IPS-18c (cell line): Measurements from ENCODE around the gene CYP8B1.

ENCODE experiments used
- H3K4me3 ChIP-seq: 2 replicates; pipeline ENCODE4 v1.7.0; 2013; ENCODE audit warnings: low read depth, mild to moderate bottlenecking, low read length, moderate library complexity; ENCODE audit not compliant: insufficient read depth
- H3K9me3 ChIP-seq: one replicate; pipeline ENCODE4 v1.6.1; 2013; ENCODE audit warnings: mild to moderate bottlenecking, low read length, moderate library complexity; ENCODE audit not compliant: control insufficient read depth, insufficient read depth

CYP8B1 gene

DNA sequence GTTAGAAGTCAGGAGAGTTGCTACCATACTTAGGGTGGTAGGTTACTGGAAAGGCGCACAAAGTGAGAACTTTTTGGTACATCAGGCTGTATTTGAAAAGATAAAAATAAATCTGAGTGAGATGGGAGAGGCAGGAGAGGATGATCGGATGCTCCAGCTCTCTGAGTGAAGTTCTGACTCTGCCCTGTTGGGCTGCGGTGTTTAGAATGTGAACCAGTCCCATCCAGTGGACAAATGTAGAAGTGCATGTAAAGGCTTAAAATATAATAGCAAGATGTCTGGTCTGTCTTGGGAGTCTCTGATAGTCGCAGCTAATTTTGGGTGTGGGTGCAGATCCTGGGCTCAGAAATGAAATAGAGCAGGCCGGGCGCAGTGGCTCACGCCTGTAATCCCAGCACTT lies 36.1 kb downstream of the CYP8B1 start:
- H3K9me3 ChIP-seq, result no peaks in the 10 kb centered on the region
- H3K4me3 ChIP-seq, result no peak overlapping the region

- no peaks in the 10 kb centered on the region for H3K9me3 ChIP-seq
- H3K4me3 ChIP-seq, result no peak overlapping the region
Measured at GRCh38 chr3:42838571-42838970, 37.1 kb downstream of the CYP8B1 start.

GRCh38 chr3:42836150-42837123 lies 39.2 kb downstream of the CYP8B1 start:
- Histone ChIP-seq H3K4me3 (no peak overlapping the region), H3K9me3 (no peaks in the 10 kb centered on the region)

- no peak overlapping the region for H3K4me3 ChIP-seq
- no peaks in the 10 kb centered on the region for H3K9me3 ChIP-seq
Measured at GRCh38 chr3:42831321-42831713, 44.4 kb downstream of the CYP8B1 start.

- Histone ChIP-seq H3K4me3 (no peak overlapping the region), H3K9me3 (no peaks in the 10 kb centered on the region)
Measured at GRCh38 chr3:42830437-42831320, 45.0 kb downstream of the CYP8B1 start.

DNA sequence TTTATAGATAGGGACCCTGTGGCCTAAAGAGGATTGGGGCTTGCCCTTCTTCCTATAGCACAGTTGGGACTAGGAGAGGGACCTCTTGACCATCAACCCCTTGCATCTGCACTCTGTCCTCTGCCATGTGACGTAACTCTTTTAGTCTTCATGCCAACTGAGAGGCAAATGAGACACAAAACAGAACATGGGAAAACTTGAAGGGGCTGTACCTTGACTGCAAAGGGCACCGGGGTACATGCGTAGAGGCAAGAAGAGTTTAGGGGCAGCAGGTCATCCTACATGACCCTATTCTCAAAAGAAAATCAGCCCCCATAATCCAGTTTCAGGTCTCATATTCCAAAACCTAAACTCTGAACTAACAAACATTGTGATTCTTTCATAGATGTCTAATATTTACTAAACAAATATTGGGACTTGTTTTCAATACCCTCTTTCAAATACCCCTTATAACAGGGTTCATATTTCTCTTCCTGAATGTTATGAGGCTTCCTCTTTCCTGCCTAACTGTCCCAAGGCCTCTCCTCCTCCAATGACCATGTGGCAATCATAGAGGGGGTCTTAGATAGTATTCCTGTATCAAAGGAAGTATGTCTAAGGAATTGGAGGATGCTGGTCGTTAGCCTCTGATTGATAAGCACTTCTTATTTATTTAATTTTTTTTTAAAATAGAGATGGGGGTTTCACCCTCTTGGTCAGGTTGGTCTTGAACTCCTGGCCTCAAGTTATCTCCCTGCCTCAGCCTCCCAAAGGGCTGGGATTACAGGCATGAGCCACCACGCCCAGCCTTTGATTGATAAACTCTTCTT lies 45.8 kb downstream of the CYP8B1 start:
- Histone ChIP-seq H3K9me3 (no peaks in the 10 kb centered on the region), H3K4me3 (no peak overlapping the region)

DNA sequence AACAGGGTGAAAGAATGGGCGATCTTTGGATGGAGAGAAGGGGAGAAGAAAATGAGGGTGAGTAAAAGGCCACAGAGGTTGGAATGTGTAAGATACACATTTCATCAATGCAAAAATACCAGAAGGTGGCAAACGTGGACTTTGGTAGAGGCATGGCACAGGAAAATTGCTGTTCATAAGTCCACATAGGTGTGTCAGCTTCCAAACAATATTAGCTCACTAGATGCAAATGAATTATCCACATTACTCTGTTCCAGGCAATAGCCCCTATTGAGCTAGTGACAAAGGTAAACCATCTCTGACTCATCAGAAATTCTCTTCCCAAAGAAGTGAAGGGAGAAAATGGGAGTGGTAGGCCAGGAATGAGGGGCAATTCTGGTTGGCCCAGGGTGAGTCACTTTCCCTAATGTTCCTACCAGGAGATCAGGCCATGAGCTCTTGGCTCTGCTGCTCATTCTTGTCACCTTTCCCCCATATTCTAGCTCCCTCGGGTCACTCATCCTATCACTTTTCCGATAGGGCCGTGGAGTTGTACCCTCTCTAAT lies 46.5 kb downstream of the CYP8B1 start:
- H3K4me3 ChIP-seq, result no peak overlapping the region
- no peaks in the 10 kb centered on the region for H3K9me3 ChIP-seq

DNA sequence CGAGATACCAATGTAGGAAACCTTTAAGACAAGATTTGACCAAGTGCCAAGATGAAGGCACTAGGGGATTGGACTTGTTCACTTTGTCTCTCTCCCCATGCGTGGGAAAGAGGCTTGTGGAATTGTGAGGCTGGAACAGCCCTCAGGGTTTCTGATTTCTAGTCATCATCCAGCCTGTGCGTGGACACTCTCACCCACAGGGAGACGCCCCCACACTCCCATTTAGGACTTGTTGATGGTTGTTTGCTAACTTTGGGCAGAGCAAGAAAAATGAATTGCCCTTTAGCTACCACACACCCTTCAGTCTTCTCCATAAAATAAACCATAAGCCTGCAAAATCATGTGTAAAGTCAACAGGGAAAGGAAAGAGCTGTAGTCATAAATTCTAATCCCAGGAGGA lies 48.0 kb downstream of the CYP8B1 start:
- Histone ChIP-seq H3K9me3 (no peaks in the 10 kb centered on the region), H3K4me3 (no peak overlapping the region)

GRCh38 chr3:42827023-42827422 lies 48.7 kb downstream of the CYP8B1 start:
- no peak overlapping the region for H3K4me3 ChIP-seq
- no peaks in the 10 kb centered on the region for H3K9me3 ChIP-seq

DNA sequence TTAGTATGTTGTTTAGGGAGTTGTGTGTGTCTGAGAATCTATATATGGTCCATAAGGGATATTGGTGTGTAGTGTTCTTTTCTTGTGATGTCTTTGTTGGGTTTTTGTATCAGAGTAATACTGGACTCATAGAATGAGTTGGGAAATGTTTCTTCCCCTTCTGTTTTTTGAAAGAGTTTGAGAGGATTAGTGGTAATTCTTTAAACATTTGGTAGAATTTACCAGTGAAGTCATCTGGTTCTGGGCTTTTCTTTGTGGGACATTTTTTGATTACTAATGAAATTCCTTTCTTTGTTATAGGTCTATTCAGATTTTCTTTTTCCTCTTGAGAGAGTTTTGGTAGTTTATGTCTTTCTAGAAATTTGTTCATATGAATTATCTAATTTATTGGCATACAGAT lies 49.5 kb downstream of the CYP8B1 start:
- no peaks in the 10 kb centered on the region for H3K9me3 ChIP-seq
- H3K4me3 ChIP-seq, result no peak overlapping the region

DNA sequence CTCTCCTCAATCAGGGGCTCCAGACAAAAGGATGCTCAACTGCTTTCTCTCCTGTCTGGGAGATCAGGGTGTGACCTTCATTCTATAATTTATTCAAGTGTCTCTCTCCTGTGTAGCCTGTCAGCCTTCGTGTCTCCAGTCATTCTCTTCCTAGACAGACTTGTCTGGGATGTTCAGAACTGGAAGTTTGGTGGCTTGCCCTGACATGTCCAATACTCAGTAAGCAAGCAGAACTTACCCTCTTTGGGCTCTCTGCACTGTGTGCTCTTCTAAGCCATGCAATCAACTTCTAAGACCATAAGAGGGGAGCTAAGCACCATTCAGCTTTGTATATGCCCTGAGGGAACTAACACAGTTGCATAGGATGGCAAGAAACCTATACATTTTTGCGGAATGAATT lies 52.3 kb downstream of the CYP8B1 start:
- Histone ChIP-seq H3K4me3 (no peak overlapping the region), H3K9me3 (no peaks in the 10 kb centered on the region)

- H3K4me3 ChIP-seq, result no peak overlapping the region
- no peaks in the 10 kb centered on the region for H3K9me3 ChIP-seq
Measured at GRCh38 chr3:42822828-42823227, 52.9 kb downstream of the CYP8B1 start.
